Measurements from ENCODE around the gene FILIP1L.

FILIP1L gene

GRCh38 chr3:99921986-99922385 is 192.3 kb downstream of the FILIP1L start:
- no peak for DNase-seq (ENCODE audit: low read depth)

GRCh38 chr3:99921377-99921695 is 193.0 kb downstream of the FILIP1L start:
- no peak for DNase-seq (ENCODE audit: low read depth)

- no peak for DNase-seq (ENCODE audit: low read depth)
These were observed 193.6 kb downstream of the FILIP1L start for GRCh38 chr3:99920481-99921376.

- DNase-seq (ENCODE audit: low read depth) = no peak
These were observed 194.6 kb downstream of the FILIP1L start for GRCh38 chr3:99919694-99920093.

DNA sequence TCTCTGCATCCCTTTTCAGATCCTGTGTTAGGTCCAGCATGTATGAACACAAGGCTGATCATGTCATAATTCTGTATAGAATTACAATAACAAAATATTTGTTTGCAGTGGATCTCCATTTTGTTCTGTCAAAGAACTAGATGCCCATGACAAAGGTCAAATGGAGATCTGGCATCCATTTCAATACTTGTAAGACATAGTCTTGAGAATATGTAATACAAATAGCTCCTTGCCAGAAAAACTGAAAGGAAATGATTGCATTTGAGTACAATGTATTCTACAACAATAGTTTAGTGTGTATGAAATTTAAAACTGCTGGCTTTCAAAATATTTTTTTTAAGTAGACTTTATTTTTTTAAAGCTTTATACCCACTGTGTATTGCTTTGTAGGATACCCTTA is 195.6 kb downstream of the FILIP1L start:
- no peak for DNase-seq (ENCODE audit: low read depth)

DNA sequence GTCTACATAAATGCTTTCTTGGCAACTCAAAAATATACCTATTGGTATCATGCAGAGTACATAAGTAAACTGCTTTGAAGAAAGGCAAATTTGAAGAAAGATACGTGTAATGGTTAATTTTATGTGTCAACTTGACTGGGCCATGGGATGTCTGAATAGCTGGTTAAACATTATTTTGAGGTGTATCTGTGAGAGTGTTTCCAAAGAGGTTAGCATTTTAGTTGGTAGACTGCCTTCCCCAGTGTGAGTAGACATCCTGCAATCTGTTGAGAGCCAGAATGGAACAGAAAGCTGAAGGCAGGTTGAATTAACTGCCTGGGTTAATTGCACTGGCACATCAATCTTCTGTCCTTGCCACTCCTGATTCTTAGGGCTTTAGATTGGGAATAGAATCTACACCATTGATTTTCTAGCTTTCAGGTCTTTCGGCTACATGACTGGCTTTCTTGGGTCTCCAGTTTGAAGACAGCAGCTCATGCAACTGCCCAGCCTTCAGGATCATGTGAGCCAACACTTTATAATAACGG is 198.3 kb downstream of the FILIP1L start:
- DNase-seq (ENCODE audit: low read depth) = no peak

DNA sequence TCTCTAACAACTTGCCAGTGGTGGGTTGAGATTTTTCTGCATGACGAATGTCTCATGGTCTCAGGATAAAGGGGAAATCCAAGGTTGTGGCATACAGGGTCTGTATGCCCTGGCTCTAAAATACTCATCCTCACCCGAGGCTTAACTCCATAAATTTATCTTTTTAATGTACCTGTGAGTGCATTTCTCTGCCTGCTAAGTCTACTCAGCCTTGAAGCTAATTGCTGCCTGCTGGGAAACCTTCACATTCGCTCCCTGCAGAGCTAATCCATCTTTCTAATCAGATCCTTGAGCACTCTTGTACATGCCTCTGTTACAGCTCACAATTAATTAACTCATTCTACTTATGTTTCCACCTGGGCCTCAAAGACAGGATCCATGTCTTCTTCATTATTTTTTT is 202.9 kb downstream of the FILIP1L start:
- no peak for DNase-seq (ENCODE audit: low read depth)

DNA sequence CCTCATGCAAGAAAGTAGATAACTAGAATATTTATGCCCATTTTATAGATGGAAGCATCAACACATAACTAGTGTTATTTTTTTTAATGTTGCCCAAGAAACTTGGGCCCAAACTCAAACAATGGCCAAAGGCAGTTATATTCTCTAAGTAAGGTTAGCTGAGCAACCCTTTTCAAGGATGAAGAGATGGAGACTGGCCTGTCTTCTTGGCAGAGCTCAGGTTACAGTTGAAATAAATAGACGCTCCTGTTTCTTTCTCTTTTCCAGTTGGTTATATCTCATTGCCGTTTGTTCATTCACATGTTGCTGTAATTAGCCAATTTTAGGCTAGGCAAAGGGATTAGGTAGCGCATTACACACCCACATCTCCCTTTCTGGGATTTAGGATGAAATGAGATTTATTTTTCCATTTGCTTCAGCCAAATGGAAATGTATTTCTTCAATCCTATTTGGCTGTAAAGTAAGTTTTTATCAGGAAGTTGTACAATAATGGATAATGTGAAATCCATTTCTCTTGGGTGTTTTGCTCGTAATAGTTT is 203.5 kb downstream of the FILIP1L start:
- no peak for DNase-seq (ENCODE audit: low read depth)

DNA sequence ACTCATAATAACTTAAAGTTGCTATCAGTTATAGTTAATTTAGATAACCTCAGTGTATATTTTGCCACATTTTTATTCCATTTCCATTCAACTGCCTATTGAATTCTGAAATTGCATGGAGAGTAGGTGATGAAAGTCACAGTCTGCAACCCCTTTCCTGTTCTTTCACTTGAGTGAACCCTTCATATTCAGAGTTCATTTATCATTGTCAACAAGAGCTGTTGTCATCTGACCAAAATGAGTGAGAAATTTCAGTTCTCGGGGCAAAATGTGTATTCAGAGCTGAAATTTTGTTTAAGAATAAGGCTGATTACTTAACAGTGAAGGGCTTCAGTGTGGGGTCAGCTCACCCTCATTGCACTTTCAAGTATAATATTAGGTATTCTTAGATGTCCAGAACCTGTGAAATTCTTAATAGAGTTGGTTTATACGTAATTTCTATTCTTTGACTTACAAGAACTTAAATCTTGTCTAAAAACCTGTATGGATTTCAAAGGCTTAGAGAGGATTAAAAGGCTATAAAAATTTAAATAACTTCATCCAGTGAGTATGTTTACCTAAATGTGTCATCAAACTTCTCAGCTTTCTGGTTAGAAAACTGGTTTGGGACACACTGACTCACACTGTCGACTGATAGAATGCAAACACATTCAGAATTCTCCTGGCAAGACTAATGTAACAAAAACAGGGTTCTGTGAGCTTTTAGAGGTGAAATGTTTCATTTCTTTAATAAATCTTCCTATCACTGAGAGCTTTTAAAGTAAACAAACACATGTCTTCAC is 204.4 kb downstream of the FILIP1L start:
- no peak for DNase-seq (ENCODE audit: low read depth)

DNA sequence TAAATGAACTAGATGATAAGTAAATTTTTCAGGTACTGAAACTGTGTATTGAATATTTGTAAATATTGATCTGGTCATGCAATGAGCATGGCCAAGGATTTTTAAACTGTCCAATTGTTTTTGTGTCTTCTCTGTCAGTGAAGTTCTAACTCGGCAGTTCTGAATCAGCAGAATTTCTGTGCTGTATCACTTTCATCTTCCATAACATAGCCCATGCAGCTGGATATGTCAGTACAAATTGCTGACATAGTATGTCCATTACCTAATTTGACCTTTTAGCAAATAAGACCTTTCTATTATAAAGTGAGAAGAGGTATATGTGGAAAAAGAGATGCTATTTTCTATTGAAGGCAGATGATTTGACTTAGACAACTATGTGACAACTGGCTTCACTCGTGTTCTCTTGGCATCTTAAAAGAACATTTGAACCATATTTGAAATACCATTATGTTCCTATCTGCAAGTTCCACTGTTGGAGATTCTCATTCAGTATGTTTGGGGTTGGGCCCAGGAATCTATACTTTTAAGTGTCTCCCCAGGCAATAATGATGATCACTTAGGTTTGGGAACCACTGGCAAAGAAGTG is 206.2 kb downstream of the FILIP1L start:
- DNase-seq (ENCODE audit: low read depth) = no peak

- DNase-seq (ENCODE audit: low read depth) = no peak
These were observed 210.4 kb downstream of the FILIP1L start for GRCh38 chr3:99903869-99904268.

- no peak for DNase-seq (ENCODE audit: low read depth)
These were observed 212.2 kb downstream of the FILIP1L start for GRCh38 chr3:99902091-99902490.

DNA sequence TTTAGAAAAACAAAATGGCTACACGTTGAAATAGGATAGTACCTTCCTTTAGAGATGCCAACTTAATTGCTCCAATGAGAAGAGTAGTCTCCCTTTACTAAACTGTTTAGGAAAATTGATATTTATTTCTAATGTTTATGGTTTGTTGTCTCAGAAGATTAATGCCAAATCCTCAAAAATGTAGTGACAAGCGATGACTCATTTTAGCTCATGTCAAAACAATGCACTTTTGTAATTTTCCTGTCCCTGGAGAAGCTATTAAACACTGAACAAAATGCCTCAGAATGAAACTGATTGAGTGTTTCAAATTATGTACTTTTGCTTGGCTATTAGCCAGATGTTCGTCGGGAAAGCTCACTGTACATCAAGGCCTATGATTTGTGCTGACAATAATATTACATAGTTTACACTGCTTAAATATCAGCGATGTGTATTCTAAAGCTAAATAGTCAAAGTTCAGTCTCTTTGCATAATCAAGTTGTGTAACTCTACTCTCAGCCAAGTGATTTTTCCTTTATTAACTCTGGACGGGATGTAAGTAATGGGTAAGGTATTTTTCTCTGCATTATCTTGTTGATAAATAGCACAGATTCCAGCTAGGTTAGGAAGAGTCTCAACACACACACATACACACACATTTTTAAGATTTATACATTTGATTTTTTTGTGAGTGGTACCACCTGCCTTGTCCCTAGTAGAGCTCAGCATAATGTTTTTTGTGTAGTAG is 212.9 kb downstream of the FILIP1L start:
- no peak for DNase-seq (ENCODE audit: low read depth)

- DNase-seq (ENCODE audit: low read depth) = no peak
These were observed 214.1 kb downstream of the FILIP1L start for GRCh38 chr3:99900248-99900647.

DNA sequence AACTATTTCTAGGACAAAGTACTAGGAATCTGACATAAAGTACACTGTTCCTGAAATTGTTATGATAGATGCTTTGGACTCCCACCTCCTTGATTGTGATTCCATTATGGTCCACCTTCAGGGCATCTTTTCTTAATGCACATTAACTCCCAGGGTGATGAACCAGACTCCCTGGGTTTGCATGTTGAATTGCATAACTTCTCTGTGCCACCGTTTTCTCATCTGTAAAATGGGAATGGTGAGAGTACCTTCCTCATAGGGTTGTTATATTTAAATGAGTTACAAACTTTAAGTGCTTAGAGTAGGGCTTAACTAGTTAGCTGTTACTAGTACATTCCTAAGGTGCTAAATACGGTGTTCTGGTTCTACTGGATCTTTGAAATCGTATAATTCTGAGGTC is 214.7 kb downstream of the FILIP1L start:
- no peak for DNase-seq (ENCODE audit: low read depth)

DNA sequence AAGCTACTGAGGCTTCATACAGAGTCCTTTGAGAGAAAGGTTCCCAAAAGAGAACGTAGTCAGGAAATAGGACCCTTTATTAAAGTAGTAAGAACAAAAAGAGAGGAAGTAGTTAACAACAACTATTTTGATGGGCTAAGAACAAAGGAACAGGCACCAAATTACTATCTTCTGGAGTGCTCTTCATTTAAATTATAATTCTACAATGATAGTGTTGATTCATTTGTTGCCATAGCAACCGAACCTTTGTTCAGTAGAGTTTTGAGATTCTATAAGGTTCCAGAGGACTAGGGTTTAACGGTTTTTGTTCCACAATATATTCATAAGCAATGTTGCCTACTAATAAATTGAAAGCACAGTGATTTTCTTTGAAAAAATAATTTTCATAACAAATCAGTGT is 217.8 kb downstream of the FILIP1L start:
- DNase-seq (ENCODE audit: low read depth) = no peak

GRCh38 chr3:99895703-99896441 is 218.4 kb downstream of the FILIP1L start:
- DNase-seq (ENCODE audit: low read depth) = no peak

- DNase-seq (ENCODE audit: low read depth) = no peak
These were observed 219.1 kb downstream of the FILIP1L start for GRCh38 chr3:99895131-99895696.

- no peak for DNase-seq (ENCODE audit: low read depth)
These were observed 222.0 kb downstream of the FILIP1L start for GRCh38 chr3:99892332-99892731.

GRCh38 chr3:99891610-99892285 is 222.6 kb downstream of the FILIP1L start:
- no peak for DNase-seq (ENCODE audit: low read depth)
